Activated naive CD8-positive, alpha-beta T cell treated with anti-CD3 and anti-CD28 coated beads for 36 hours (primary cell): ENCODE results near the gene GRIK4. TPM values are rescaled to one million over a fixed set of nuclear protein-coding genes. Genes with fewer than 3 reads are reported as not detected.
A peak's percentile ranks its signal among the peaks of the same experiment; 100 is the strongest.

Experiments used
- DNase-seq: peaks from one replicate; pipeline ENCODE4 v3.0.0; 2021
- H3K27ac Mint-ChIP-seq: one replicate; pipeline ENCODE4 v1.8.0; 2022; ENCODE audit warnings: mild to moderate bottlenecking, moderate library complexity, mixed read lengths
- H3K27me3 Mint-ChIP-seq: one replicate; pipeline ENCODE4 v1.8.0; 2022; ENCODE audit warnings: mild to moderate bottlenecking, mixed read lengths
- H3K36me3 Mint-ChIP-seq: one replicate; pipeline ENCODE4 v1.8.0; 2021; ENCODE audit warnings: mild to moderate bottlenecking, mixed read lengths
- H3K4me1 Mint-ChIP-seq: one replicate; pipeline ENCODE4 v1.8.0; 2021; ENCODE audit warnings: mixed read lengths
- H3K4me3 Mint-ChIP-seq: one replicate; pipeline ENCODE4 v1.8.0; 2022; ENCODE audit warnings: mild to moderate bottlenecking, moderate library complexity, mixed read lengths
- H3K9me3 Mint-ChIP-seq: one replicate; pipeline ENCODE4 v1.8.0; 2022; ENCODE audit warnings: mixed read lengths
- total RNA-seq, 2 experiments: library from RNA; stranded (reverse); gene quantifications; one replicate each; pipeline ENCODE4 v1.2.3, GENCODE V29; 2021

GRIK4 gene
- total RNA-seq, 2 experiments from 2014 or later: 0.40 to 0.43 TPM

DNA sequence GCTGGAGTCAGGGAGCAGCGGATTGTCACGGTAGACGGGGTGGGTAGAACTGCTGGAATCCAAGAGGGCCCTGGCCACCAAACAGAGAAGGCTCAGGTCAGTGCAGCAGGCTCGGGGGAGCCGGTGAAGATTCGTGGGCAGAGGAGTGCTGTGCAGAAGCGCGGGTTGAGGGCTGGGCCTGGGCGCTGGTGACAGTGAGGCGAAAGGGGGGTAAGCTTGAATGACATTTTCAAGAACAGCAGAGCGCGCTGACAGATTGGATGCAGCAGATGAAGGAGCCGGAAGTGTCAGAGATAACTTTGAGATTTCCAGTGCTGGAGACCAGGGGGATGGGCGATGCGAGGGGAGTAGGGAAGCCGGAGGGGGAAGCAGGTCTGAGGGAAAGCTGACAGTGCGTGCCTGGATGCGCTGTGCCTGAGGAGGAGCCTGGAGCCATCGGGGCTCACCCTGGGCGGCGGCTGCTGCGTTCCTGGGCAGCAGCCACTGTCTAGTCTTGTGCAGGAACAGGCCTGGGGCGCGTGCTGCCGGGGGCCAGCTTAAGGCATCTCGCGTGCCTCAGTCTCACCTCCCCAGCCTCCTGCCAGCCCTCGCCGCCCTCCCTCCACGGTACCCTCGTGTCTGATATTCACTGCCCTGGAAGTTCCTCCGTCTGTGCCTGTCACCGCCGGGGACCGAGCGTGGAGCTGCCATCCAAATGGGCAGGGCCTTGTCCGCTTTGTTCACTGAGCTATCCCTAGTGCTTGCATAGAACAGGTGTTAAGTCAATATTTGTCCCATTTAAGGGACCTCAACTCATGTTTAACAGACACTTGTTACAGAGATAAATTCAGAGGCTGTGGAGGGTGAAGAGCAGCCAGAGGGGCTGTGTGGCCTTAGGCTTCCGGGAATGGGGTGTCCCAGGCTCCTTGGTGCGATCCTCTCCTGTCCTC lies 5.2 kb downstream of the GRIK4 start:
- no peaks in the 10 kb centered on the region for H3K4me1 Mint-ChIP-seq
- no peak overlapping the region for H3K4me3 Mint-ChIP-seq
- no peaks in the 10 kb centered on the region for H3K9me3 Mint-ChIP-seq
- no peak overlapping the region for H3K27ac Mint-ChIP-seq
- no peak for DNase-seq
- peaks cover 62% of the 10 kb centered on the region for H3K27me3 Mint-ChIP-seq
- no peaks in the 10 kb centered on the region for H3K36me3 Mint-ChIP-seq

DNA sequence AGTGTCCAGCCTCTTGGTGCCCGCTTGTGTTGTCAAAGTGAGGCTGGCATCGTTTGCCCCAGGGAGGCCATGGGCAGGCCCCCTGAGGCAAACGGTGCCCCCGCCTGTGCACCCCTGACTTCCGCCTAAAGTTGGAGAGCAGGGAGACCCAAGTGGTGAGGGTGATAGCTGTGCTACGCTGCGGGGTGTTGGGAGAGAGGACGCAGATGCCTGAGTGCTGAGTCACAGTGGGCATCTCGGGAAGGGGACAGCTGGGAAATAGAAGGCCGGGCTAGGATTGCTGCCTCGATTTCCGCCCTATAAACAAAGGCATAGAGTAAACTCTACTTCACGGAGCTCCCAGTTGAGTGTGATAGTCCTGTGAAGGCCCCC lies 5.8 kb downstream of the GRIK4 start:
- Mint-ChIP-seq H3K4me3 (no peak overlapping the region), H3K4me1 (no peaks in the 10 kb centered on the region), H3K27me3 (peaks cover 60% of the 10 kb centered on the region), H3K36me3 (no peaks in the 10 kb centered on the region), H3K27ac (no peak overlapping the region), H3K9me3 (no peaks in the 10 kb centered on the region)
- no peak for DNase-seq

DNA sequence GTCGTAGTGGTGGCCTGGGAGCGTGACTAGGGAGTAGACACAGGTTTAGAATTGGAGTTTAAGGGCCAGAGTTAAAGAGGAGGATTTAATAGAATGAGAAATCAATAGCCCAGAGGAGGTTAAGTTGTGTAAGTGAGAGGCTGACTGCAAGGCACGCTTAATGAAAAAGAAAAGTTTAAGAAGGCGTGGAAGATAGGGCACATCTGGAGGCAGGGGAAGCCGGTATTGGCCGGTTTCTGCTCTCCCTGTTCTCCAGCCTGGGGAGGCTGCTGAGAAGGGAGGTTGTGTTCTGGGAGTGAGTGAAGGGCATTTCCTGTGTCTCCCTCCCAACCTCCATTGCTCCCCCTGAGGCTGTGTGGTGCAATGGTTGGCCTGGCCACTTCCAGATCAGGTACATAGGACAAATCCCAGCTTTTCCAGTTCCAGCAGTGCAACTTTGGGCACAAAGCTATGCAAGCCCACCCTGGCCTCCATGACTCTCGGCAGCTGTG lies 6.3 kb downstream of the GRIK4 start:
- no peak overlapping the region for H3K4me3 Mint-ChIP-seq
- H3K27me3 Mint-ChIP-seq: peaks cover 55% of the 10 kb centered on the region
- H3K9me3 Mint-ChIP-seq: no peaks in the 10 kb centered on the region
- H3K36me3 Mint-ChIP-seq: no peaks in the 10 kb centered on the region
- H3K4me1 Mint-ChIP-seq: no peaks in the 10 kb centered on the region
- H3K27ac Mint-ChIP-seq: no peak overlapping the region
- DNase-seq: no peak

DNA sequence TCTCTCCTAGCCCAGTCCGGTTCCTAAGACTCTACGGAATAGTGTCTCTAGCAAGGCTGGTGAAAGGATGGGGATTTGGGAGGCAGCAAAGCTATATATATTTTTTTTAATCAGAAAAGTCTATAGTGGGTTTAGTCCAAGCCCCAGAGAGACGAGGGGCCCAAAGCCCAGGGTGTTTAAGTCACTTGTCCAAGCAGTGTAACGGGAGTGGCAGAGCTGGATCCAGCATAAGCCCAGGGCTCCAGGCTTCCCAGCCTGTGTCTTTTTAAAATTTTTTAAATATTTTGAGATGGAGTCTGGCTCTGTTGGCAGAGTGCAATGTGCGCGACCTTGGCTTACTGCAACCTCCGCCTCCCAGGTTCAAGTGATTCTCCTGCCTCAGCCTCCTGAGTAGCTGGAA lies 6.8 kb downstream of the GRIK4 start:
- no peaks in the 10 kb centered on the region for H3K4me1 Mint-ChIP-seq
- H3K4me3 Mint-ChIP-seq: no peak overlapping the region
- no peak overlapping the region for H3K27ac Mint-ChIP-seq
- H3K36me3 Mint-ChIP-seq: no peaks in the 10 kb centered on the region
- no peaks in the 10 kb centered on the region for H3K9me3 Mint-ChIP-seq
- H3K27me3 Mint-ChIP-seq: peaks cover 55% of the 10 kb centered on the region
- no peak for DNase-seq

DNA sequence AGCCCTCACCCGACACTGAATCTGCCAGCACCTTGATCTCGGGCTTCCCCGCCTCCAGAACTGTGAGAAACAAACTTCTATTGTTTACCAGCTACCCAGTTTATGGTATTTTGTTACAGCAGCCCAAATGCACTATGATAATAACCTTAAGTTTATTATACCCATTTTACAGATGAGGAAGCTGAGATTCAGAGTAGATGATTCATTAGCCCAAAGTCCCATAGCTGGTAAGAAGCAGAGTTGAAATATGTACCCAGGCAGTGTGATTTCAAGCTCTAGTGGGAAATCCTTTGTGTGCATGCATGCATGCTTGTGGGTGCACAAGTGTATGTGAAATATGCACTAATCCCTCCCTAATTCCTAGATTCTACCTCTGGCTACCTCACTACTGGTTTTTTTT lies 7.9 kb downstream of the GRIK4 start:
- peaks cover 52% of the 10 kb centered on the region for H3K27me3 Mint-ChIP-seq
- no peaks in the 10 kb centered on the region for H3K36me3 Mint-ChIP-seq

DNA sequence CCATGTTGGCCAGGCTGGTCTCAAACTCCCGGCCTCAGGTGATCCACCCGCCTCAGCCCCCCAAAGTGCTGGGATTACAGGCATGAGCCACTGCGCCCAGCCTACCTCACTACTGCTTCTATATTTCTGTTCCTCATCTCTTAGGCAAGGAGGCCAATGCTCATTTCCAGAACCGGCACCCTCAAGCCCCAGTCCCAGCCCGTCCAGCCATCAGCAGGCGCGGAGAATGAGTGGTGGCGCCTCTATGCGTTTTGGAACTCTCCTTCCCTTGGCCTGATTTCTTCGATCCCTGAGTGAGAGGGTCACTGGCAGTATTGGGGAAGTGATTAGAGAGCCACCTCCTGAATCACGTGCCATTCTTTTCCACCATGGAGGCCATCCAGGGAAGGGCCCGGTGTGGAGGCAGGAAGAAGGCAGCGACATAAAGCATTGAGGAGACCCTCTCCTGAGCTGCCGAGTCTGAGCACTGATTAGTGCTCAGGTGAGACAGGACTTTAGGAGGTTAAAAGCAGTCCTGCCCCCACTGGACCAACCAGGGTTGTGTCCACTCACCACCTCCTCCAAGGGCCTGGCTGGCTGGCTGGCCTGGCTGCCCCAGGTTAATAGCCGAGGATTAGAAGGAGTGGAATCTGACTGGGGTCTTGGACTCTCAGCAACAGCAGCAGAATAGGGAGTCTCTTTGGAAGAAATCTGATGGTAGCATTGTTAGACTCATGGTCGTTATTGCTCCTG lies 8.7 kb downstream of the GRIK4 start:
- no peaks in the 10 kb centered on the region for H3K36me3 Mint-ChIP-seq
- no peak for DNase-seq
- H3K27ac Mint-ChIP-seq: peak overlapping the region; percentile 29
- no peaks in the 10 kb centered on the region for H3K4me1 Mint-ChIP-seq
- H3K27me3 Mint-ChIP-seq: peaks cover 49% of the 10 kb centered on the region
- no peak overlapping the region for H3K4me3 Mint-ChIP-seq
- no peaks in the 10 kb centered on the region for H3K9me3 Mint-ChIP-seq

More for the DNA sequence above, 7.9 kb downstream of the GRIK4 start:
- H3K4me3 Mint-ChIP-seq: no peak overlapping the region
- no peaks in the 10 kb centered on the region for H3K9me3 Mint-ChIP-seq
- DNase-seq: no peak
- H3K27ac Mint-ChIP-seq: no peak overlapping the region
- no peaks in the 10 kb centered on the region for H3K4me1 Mint-ChIP-seq

DNA sequence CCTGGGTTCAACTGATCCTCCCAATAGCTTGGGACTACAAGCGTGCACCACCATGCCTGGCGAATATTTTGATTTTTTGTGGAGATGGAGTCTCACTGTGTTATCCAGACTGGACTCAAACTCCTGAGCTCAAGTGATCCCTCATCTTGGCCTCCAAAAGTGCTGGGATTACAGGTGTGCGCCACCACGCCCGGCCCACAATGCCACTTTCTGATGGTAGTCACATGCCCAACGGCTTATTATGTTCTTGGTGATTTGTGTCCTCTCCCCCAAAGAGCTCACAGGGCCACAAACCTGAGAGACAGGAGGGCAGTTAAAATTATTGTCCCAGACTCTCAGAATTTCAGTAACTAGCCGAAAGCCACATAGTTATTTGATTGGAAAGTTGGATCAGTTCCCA lies 9.6 kb downstream of the GRIK4 start:
- no peak overlapping the region for H3K4me3 Mint-ChIP-seq
- no peaks in the 10 kb centered on the region for H3K36me3 Mint-ChIP-seq
- no peaks in the 10 kb centered on the region for H3K4me1 Mint-ChIP-seq
- no peaks in the 10 kb centered on the region for H3K9me3 Mint-ChIP-seq
- DNase-seq: no peak
- H3K27me3 Mint-ChIP-seq: peaks cover 41% of the 10 kb centered on the region
- H3K27ac Mint-ChIP-seq: no peak overlapping the region

DNA sequence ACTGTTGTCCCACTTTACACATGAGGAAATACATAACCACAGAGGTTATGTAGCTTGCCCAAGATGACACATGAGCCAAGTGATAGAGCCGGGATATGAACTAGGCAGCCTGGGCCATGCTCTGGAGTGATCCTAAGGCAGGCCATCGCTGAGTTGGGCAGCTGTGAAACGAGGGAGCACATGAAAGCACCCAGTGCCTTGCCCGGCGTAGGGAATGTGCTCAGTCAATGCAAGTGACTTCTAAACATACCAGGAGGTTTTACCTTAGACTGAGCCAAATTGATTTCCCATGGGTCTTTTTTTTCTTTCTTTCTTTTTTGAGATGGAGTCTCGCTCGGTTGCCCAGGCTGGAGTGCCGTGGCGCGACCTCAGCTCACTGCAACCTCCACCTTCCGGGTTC lies 10.5 kb downstream of the GRIK4 start:
- no peak overlapping the region for H3K4me3 Mint-ChIP-seq
- DNase-seq: no peak
- no peaks in the 10 kb centered on the region for H3K9me3 Mint-ChIP-seq
- no peaks in the 10 kb centered on the region for H3K4me1 Mint-ChIP-seq
- H3K27ac Mint-ChIP-seq: no peak overlapping the region
- no peaks in the 10 kb centered on the region for H3K36me3 Mint-ChIP-seq
- peaks cover 34% of the 10 kb centered on the region for H3K27me3 Mint-ChIP-seq

DNA sequence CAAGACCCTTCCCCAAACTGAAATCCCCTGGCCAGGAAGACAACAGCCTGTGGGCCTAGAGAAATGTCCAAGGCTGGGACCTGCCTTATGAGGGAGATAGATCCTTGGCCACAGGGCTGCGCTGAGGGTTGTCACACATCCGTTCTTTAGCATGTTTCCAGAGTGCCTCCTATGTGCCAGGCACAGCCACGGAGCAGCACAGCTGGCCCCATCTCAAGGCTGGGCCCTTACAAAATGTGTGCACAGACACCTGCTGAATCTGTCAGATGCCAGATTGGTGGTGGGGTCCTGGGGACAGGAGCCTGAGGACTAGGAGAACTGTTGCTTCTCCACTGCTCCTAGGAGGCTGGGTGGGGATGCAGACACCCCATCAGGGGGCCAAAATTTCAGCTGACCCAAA lies 11.2 kb downstream of the GRIK4 start:
- no peak overlapping the region for H3K27ac Mint-ChIP-seq
- H3K27me3 Mint-ChIP-seq: peaks cover 27% of the 10 kb centered on the region
- H3K4me3 Mint-ChIP-seq: no peak overlapping the region

DNA sequence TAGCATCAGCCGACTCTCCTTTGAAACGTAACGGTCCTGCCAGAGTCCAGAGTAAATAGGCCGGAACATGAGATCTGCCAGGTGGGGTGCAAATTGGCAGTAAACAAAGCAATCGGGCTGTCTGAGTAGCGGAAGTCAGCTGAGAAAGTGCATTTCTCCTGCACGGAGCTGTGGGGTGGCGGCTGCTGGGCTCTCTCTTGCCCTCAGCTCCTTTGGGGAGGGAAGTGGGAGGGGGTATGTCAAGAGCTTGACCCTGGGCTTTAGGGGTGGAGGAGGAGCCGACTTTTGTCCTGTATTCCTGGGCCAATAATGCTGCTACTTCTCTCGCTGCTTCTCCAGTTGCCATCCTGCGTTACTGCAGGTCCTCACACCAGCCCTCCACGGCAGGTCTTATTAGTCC lies 11.6 kb downstream of the GRIK4 start:
- Mint-ChIP-seq H3K27me3 (peaks cover 26% of the 10 kb centered on the region), H3K36me3 (no peaks in the 10 kb centered on the region), H3K9me3 (no peaks in the 10 kb centered on the region), H3K27ac (no peak overlapping the region), H3K4me1 (no peaks in the 10 kb centered on the region), H3K4me3 (no peak overlapping the region)
- DNase-seq: no peak

More for the DNA sequence above, 11.2 kb downstream of the GRIK4 start:
- no peaks in the 10 kb centered on the region for H3K36me3 Mint-ChIP-seq
- no peaks in the 10 kb centered on the region for H3K4me1 Mint-ChIP-seq
- DNase-seq: no peak
- H3K9me3 Mint-ChIP-seq: no peaks in the 10 kb centered on the region

DNA sequence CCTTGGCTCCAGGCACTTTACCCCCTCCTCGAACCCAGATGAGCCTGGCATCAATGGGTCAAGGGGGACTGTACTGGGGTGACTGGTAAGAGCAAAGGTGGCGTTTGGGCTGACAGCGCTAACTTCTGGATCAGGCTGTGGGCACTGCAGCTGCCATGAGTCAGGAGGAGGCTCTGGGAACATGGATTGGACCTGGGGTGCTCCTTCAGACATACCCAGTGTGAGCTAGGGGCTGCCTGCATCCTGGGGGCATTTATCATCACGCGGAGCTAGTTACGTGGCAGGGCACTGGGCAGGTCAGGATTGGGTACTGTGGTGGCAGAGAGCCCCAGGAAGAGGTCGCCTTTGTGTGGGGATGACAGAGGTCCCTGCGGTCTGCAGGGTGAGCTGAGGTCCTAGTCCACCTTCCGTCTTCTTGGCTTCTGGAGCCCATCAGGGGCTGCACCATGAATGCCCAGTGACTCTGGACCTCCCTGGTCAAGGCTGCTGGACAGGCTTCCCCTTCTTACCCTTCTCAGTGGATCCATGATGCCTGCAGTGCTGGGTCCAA lies 13.1 kb downstream of the GRIK4 start:
- Mint-ChIP-seq H3K4me3 (no peak overlapping the region), H3K9me3 (no peaks in the 10 kb centered on the region), H3K27ac (no peak overlapping the region), H3K36me3 (no peaks in the 10 kb centered on the region), H3K4me1 (no peaks in the 10 kb centered on the region), H3K27me3 (peaks cover 35% of the 10 kb centered on the region)
- DNase-seq: no peak

DNA sequence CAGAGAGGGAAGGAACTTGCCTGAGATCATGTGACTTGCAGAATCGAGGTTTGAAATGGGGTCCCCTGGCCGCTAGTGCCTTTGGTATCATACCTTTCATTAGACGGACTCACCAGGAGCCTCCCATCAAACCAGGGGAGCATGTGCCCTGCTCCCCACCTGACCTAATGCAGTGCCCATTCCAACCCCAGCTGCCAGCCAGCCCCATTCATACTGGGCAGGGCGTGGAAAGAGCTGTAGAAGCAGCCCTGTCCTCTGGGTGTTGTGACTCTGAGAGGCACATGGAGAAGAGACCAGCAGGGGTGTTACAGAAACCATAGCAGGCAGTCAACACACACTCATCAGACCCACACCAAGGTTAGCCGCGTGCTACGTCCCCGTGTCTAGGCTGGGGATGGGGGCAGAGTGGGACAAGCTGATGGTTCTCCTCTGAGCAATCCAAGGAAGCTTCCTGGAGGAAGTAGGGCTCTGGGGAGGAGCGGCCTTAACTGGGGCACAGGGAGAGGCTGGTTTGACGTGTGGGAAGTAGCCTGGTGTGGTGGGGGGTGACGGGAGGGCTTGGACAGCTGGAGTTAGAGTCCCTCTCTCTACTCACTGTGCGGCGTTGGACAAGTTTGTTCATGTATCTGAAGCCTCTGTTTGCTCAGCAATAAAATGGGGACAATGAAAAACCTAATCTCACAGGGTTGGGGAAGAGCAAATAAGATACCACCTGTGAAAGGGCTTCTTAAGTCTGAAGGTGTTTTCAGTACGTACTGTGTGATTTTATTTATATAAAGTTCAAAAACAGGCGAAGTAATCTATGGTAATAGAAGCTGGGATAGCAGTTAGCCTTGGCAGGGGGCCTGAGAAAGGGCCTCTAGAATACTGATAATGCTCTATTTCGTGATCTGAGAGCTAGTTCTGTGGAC lies 14.0 kb downstream of the GRIK4 start:
- H3K4me1 Mint-ChIP-seq: no peaks in the 10 kb centered on the region
- H3K36me3 Mint-ChIP-seq: no peaks in the 10 kb centered on the region
- H3K27ac Mint-ChIP-seq: no peak overlapping the region
- H3K9me3 Mint-ChIP-seq: no peaks in the 10 kb centered on the region
- no peak for DNase-seq
- H3K4me3 Mint-ChIP-seq: no peak overlapping the region
- peaks cover 32% of the 10 kb centered on the region for H3K27me3 Mint-ChIP-seq

DNA sequence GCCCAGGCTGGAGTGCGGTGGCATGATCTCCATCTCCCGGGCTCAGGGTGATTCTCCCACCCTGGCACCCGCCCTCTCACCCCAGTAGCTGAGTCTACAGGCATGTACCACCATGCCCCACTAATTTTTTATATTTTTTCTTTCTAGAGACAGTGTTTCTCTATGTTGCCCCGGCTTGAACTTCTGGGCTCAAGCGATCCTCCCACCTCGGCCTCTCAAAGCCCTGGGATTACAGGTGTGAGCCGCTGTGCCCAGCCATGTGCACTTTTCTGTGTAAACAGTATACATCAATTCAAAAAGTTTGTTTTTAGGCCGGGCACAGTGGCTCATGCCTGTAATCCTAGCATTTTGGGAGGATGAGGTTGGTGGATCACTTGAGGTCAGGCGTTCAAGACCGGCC lies 14.7 kb downstream of the GRIK4 start:
- Mint-ChIP-seq H3K4me1 (no peaks in the 10 kb centered on the region), H3K27me3 (peaks cover 37% of the 10 kb centered on the region), H3K36me3 (no peaks in the 10 kb centered on the region), H3K4me3 (no peak overlapping the region), H3K27ac (no peak overlapping the region), H3K9me3 (no peaks in the 10 kb centered on the region)
- no peak for DNase-seq

DNA sequence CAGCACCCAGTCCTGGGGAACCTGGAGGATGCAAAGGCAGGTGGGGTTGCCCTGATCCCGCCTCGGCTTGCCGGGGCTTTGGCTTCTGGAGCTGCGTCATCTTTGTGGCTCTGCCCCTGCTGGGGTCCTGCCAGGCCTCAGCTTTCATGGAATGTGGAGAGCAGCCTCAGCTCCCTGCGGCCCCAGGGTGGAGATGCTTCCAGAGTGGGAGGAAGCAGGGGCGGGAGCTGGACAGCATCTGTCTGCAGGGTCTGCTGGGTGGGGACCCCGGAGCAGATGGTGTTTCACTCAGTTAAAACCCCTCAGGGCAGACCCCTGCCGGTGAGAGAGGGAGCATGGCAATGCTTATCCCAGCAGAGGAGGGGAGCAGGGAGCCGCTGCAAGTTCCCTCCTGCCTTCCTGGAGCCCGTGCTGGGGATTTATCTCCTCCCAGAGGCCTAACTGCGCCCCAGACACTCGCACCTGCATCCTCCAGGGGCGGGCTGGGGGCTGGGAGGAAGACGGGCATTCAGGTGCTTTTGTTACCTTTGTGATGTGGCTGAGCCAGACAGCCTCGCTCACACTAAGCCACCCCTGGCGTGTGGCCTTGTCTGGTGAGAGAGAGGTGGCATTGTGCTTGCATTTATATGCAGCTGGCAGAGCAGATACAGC lies 15.7 kb downstream of the GRIK4 start:
- DNase-seq: no peak
- Mint-ChIP-seq H3K9me3 (no peaks in the 10 kb centered on the region), H3K4me1 (no peaks in the 10 kb centered on the region), H3K27ac (no peak overlapping the region), H3K27me3 (peaks cover 31% of the 10 kb centered on the region), H3K4me3 (no peak overlapping the region), H3K36me3 (no peaks in the 10 kb centered on the region)
